A673 (cell line): ENCODE data around the gene POLR1E.

Experiments used
- CTCF ChIP-seq: fragments of 300-800, 200-600 bp; sonication (generic); conservative IDR thresholded peaks from 2 replicates; pipeline ENCODE4 v1.5.1; 2017; ENCODE audit warnings: low read depth, mild to moderate bottlenecking, antibody characterized with exemption, low read length, moderate library complexity, mixed read lengths
- EZH2 ChIP-seq: fragments of 200-600 bp; sonication (generic); IDR thresholded peaks from 2 replicates; pipeline ENCODE4 v1.6.1; 2017; ENCODE audit warnings: borderline replicate concordance, low read depth, mild to moderate bottlenecking, mixed read lengths, antibody characterized with exemption, low read length; ENCODE audit not compliant: poor library complexity, severe bottlenecking

DNA sequence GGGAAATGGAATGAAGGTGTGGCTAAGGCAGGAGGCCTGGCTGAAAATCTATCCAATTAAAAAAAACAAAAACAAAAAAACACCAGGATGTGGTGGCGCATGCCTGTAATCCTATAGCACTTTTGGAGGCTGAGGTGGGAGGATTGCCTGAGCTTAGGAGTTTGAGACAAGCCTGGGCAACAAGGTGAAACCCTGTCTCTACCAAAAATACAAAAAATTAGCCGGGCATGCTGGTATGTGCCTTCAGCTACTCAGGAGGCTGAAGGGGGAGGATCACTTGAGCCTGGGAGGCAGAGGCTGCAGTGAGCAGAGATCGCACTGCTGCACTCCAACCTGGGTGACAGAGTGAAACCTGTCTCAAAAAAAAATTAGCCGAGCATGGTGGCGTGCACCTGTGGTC, 42.2 kb upstream of the POLR1E start:
- TF ChIP-seq CTCF (no peak), EZH2 (no peak)
